Mesenteric fat pad (tissue), 1 donor: Measurements from ENCODE around the gene PTH2R. TPM values are rescaled to one million over a fixed set of nuclear protein-coding genes. Genes with fewer than 3 reads are reported as not detected.
"Not testable (repeated sequence)": the region's sequence is repeated elsewhere in the genome, so short reads cannot be mapped to it uniquely, and the experiment has no call there.

ENCODE experiments used
- DNase-seq: peaks from one replicate; pipeline ENCODE4 v3.0.0-alpha.2; 2020; ENCODE audit warnings: low spot score
- long read RNA-seq: library from polyadenylated mRNA; unstranded; transcript quantifications from one replicate; pipeline ENCODE4 v2.0.0, GENCODE V29; 2020
- total RNA-seq: library from RNA; stranded (reverse); fragmentation: NEBNext Ultra II Directional; extraction: Animal tissue kit (Norgen Biotek cat#: 25700); gene quantifications from one replicate; pipeline ENCODE4 v1.2.1, GENCODE V29; 2021
- donor health status: DM: yes; HTN: yes; CAD: no.

PTH2R gene
- not detected for total RNA-seq
- long read RNA-seq, partial matches to known transcripts = 0 of 2 reads
- long read RNA-seq, other reads (novel, unspliced or antisense) = 2 of 2 reads

- DNase-seq = no peak
These were observed at the start of gene PTH2R for GRCh38 chr2:208406474-208407451. PTH2R (plus strand) TSS chr2:208406792; CDS start chr2:208407044, 252 bp downstream.

GRCh38 chr2:208356846-208357574, 49.6 kb upstream of the PTH2R start:
- no peak for DNase-seq

GRCh38 chr2:208358758-208359631, 47.6 kb upstream of the PTH2R start:
- DNase-seq = no peak

- peak; percentile 89 for DNase-seq
These were observed 47.0 kb upstream of the PTH2R start for GRCh38 chr2:208359632-208359986.

- no peak for DNase-seq
These were observed 46.1 kb upstream of the PTH2R start for GRCh38 chr2:208360259-208361076.

GRCh38 chr2:208361077-208361441, 45.5 kb upstream of the PTH2R start:
- no peak for DNase-seq

- DNase-seq = no peak
These were observed 43.1 kb upstream of the PTH2R start for GRCh38 chr2:208363485-208363884.

- no peak for DNase-seq
These were observed 40.1 kb upstream of the PTH2R start for GRCh38 chr2:208366215-208367127.

GRCh38 chr2:208369091-208369490, 37.5 kb upstream of the PTH2R start:
- DNase-seq = no peak

- DNase-seq = no peak
These were observed 35.5 kb upstream of the PTH2R start for GRCh38 chr2:208370881-208371633.

- no peak for DNase-seq
These were observed 35.0 kb upstream of the PTH2R start for GRCh38 chr2:208371634-208371935.

- DNase-seq = no peak
These were observed 33.0 kb upstream of the PTH2R start for GRCh38 chr2:208373460-208374089.

- DNase-seq = no peak
These were observed 31.0 kb upstream of the PTH2R start for GRCh38 chr2:208375491-208376068.

GRCh38 chr2:208377344-208377860, 29.2 kb upstream of the PTH2R start:
- not testable (repeated sequence) for DNase-seq

- no peak for DNase-seq
These were observed 27.4 kb upstream of the PTH2R start for GRCh38 chr2:208379192-208379591.

- DNase-seq = no peak
These were observed 22.0 kb upstream of the PTH2R start for GRCh38 chr2:208384637-208385036.

- DNase-seq = no peak
These were observed 20.1 kb upstream of the PTH2R start for GRCh38 chr2:208386541-208386940.

GRCh38 chr2:208389940-208390339, 16.7 kb upstream of the PTH2R start:
- no peak for DNase-seq
